T-helper 1 cell (primary cell): ENCODE data around the gene SLC26A2.
"Not testable (repeated sequence)": the region's sequence is repeated elsewhere in the genome, so short reads cannot be mapped to it uniquely, and the experiment has no call there.

Experiments used
- DNase-seq, 5 donors: peaks; one replicate each; pipeline ENCODE4 v3.0.0-alpha.2; 2012 to 2020

Gene SLC26A2

GRCh38 chr5:150006318-150006717, 45.8 kb downstream of the SLC26A2 start:
- DNase-seq, result no peak

GRCh38 chr5:150007050-150007449, 46.5 kb downstream of the SLC26A2 start:
- no peak for DNase-seq

GRCh38 chr5:150009671-150010387, 49.3 kb downstream of the SLC26A2 start:
- DNase-seq, result no peak

GRCh38 chr5:150013931-150014330, 53.4 kb downstream of the SLC26A2 start:
- no peak for DNase-seq

- DNase-seq, result no peak
Observed at GRCh38 chr5:150014456-150014855, 53.9 kb downstream of the SLC26A2 start.

- DNase-seq, result no peak
Observed at GRCh38 chr5:150015415-150015814, 54.9 kb downstream of the SLC26A2 start.

- DNase-seq, result no peak
Observed at GRCh38 chr5:150016537-150016936, 56.0 kb downstream of the SLC26A2 start.

GRCh38 chr5:150017226-150018005, 56.9 kb downstream of the SLC26A2 start:
- DNase-seq, result no peak

- DNase-seq, result no peak
Observed at GRCh38 chr5:150020249-150020648, 59.7 kb downstream of the SLC26A2 start.

GRCh38 chr5:150021491-150022157, 61.1 kb downstream of the SLC26A2 start:
- DNase-seq, result no peak

GRCh38 chr5:150022158-150022531, 61.6 kb downstream of the SLC26A2 start:
- DNase-seq, result no peak

- no peak for DNase-seq
Observed at GRCh38 chr5:150022681-150023080, 62.1 kb downstream of the SLC26A2 start.

GRCh38 chr5:150023136-150023535, 62.6 kb downstream of the SLC26A2 start:
- DNase-seq, result no peak

- DNase-seq, result no peak
Observed at GRCh38 chr5:150024346-150024984, 63.9 kb downstream of the SLC26A2 start.

- no peak for DNase-seq
Observed at GRCh38 chr5:150026682-150027172, 66.2 kb downstream of the SLC26A2 start.

GRCh38 chr5:150028047-150028446, 67.5 kb downstream of the SLC26A2 start:
- not testable (repeated sequence) for DNase-seq

GRCh38 chr5:150033334-150033733, 72.8 kb downstream of the SLC26A2 start:
- no peak for DNase-seq

GRCh38 chr5:150034662-150035061, 74.1 kb downstream of the SLC26A2 start:
- DNase-seq, result no peak

GRCh38 chr5:150035139-150035895, 74.8 kb downstream of the SLC26A2 start:
- no peak for DNase-seq

- DNase-seq, result no peak
Observed at GRCh38 chr5:150036513-150036912, 76.0 kb downstream of the SLC26A2 start.
